ENCODE results near the gene SLC2A4. TPM values are rescaled to one million over a fixed set of nuclear protein-coding genes. Genes with fewer than 3 reads are reported as not detected.
A peak's percentile ranks its signal among the peaks of the same experiment; 100 is the strongest.

The SLC2A4 gene
- total RNA-seq, 1 donor from 2014 or later = not detected

- Mint-ChIP-seq H3K27ac (peak overlapping the region; percentile 88), H3K4me1 (peaks cover 65% of the 10 kb centered on the region), H3K27me3 (no peaks in the 10 kb centered on the region), H3K9me3 (no peaks in the 10 kb centered on the region), H3K36me3 (ENCODE audit: low read depth) (peaks cover 54% of the 10 kb centered on the region), H3K4me3 (peak overlapping the region; percentile 86)
- ATAC-seq (ENCODE audit: low read depth) (no peak), DNase-seq (no peak)
- TF ChIP-seq, protein P1, sequence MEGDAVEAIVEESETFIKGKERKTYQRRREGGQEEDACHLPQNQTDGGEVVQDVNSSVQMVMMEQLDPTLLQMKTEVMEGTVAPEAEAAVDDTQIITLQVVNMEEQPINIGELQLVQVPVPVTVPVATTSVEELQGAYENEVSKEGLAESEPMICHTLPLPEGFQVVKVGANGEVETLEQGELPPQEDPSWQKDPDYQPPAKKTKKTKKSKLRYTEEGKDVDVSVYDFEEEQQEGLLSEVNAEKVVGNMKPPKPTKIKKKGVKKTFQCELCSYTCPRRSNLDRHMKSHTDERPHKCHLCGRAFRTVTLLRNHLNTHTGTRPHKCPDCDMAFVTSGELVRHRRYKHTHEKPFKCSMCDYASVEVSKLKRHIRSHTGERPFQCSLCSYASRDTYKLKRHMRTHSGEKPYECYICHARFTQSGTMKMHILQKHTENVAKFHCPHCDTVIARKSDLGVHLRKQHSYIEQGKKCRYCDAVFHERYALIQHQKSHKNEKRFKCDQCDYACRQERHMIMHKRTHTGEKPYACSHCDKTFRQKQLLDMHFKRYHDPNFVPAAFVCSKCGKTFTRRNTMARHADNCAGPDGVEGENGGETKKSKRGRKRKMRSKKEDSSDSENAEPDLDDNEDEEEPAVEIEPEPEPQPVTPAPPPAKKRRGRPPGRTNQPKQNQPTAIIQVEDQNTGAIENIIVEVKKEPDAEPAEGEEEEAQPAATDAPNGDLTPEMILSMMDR (IDR thresholded peaks at IDR 0.05) = no peak
- POLR2A ChIA-PET = interaction anchor here (0.5 to 15.0 kb wide), 4 partner anchors 14 to 70 kb away, joined by 4 to 245 read pairs (median 70); partner anchors contain the start of genes ACADVL, CTDNEP1, DLG4 and ELP5
- intact Hi-C loops (cut with micrococcal nuclease) = loop anchor here (5.0 kb wide), 1 partner anchor 451 kb away; the partner anchor contains the start of genes TP53 and WRAP53
- CTCF ChIA-PET = no interaction called here
These were observed 45.5 kb upstream of the SLC2A4 start for GRCh38 chr17:7235693-7236665.

DNA sequence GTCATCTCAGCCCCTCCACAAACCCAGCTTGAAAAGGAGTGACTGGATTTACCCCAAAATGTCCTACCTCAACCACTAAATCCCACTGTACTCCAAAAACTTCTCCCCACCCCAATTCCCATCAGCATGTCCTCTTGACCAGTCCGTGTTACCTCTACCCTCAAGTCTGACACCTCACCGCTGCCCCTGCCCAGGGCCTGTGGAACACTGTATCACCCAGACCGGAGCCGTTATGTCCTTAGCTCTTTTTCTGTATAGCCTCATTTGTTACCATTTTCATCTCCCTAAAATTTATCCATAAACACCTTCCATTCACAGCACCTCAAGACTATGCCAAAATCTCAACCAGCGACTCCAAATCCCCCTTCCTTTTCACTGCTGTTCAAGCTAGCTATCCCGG, 44.7 kb upstream of the SLC2A4 start:
- TF ChIP-seq, protein P1 (IDR thresholded peaks at IDR 0.05) = no peak
- Mint-ChIP-seq H3K4me1 (peaks cover 71% of the 10 kb centered on the region), H3K4me3 (peak overlapping the region; percentile 99), H3K36me3 (ENCODE audit: low read depth) (peaks cover 60% of the 10 kb centered on the region), H3K27ac (peak overlapping the region; percentile 90), H3K9me3 (no peaks in the 10 kb centered on the region), H3K27me3 (no peaks in the 10 kb centered on the region)
- DNase-seq (no peak), ATAC-seq (ENCODE audit: low read depth) (no peak)
- CTCF ChIA-PET = no interaction called here
- POLR2A ChIA-PET = interaction anchor here (0.8 to 15.0 kb wide), 5 partner anchors 13 to 936 kb away, joined by 3 to 245 read pairs (median 4); partner anchors contain the start of genes ACADVL, CTDNEP1, DLG4 and ELP5
- intact Hi-C loops (cut with micrococcal nuclease) = loop anchor here (5.0 kb wide), 1 partner anchor 450 kb away; the partner anchor contains the start of genes TP53 and WRAP53

DNA sequence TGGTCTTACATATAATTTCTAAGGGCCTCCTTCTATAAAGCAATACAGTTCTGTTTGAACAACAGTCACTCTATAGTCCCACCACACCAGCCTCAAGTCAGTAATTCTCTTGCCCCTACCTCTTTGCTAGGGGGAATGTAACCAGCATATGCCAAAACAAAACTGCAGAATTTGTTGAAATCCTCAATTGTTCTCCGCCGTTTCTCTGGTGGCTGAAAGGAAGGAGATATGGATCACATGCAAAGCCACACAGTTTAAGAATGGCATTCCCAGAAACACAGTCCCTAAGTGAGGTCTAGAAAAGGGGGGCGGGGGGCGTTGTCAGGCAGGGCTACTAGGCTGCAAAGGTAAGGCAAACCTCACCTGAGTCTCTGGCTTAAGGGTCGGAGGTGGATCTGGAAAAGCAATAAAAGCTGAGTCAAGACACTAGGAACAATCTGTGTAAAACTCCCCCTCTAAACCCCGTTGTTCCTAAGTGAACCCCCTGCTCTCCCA, 44.2 kb upstream of the SLC2A4 start:
- intact Hi-C loops (cut with micrococcal nuclease) = loop anchor here (5.0 kb wide), 1 partner anchor 450 kb away; the partner anchor contains the start of genes TP53 and WRAP53
- ChIA-PET POLR2A (interaction anchor here (0.6 to 15.0 kb wide), 14 partner anchors 13 to 936 kb away, joined by 3 to 245 read pairs (median 6); partner anchors contain the start of genes ACADVL, ACAP1, CTDNEP1 and DLG4), CTCF (no interaction called here)
- TF ChIP-seq, protein P1 (IDR thresholded peaks at IDR 0.05) = no peak
- DNase-seq (no peak), ATAC-seq (ENCODE audit: low read depth) (no peak)
- peaks cover 64% of the 10 kb centered on the region for H3K36me3 Mint-ChIP-seq (ENCODE audit: low read depth)
- H3K27me3 Mint-ChIP-seq = no peaks in the 10 kb centered on the region
- no peaks in the 10 kb centered on the region for H3K9me3 Mint-ChIP-seq
- peaks cover 71% of the 10 kb centered on the region for H3K4me1 Mint-ChIP-seq
- peak overlapping the region; percentile 99 for H3K4me3 Mint-ChIP-seq
- H3K27ac Mint-ChIP-seq = peak overlapping the region; percentile 90

- intact Hi-C loops (cut with micrococcal nuclease) = loop anchor here (2.0 to 5.0 kb wide), 5 partner anchors 33 to 449 kb away; partner anchors contain the start of genes EIF5A, NEURL4, TP53 and WRAP53
- CTCF ChIA-PET = interaction anchor here (1.0 to 1.1 kb wide), 2 partner anchors 17 to 28 kb away, joined by 3 read pairs; no protein-coding TSS in a partner anchor
- peak; percentile 11 for ATAC-seq (ENCODE audit: low read depth)
These were observed 43.6 kb upstream of the SLC2A4 start for GRCh38 chr17:7237761-7238419.

More at GRCh38 chr17:7237761-7238419, 43.6 kb upstream of the SLC2A4 start:
- POLR2A ChIA-PET = interaction anchor here (0.5 to 15.0 kb wide), 21 partner anchors 12 to 935 kb away, joined by 3 to 245 read pairs (median 4); partner anchors contain the start of genes ACADVL, ACAP1, CTDNEP1 and DLG4
- no peaks in the 10 kb centered on the region for H3K9me3 Mint-ChIP-seq
- H3K36me3 Mint-ChIP-seq (ENCODE audit: low read depth) = peaks cover 67% of the 10 kb centered on the region
- peak; percentile 73 for DNase-seq
- TF ChIP-seq, protein P1 (IDR thresholded peaks at IDR 0.05) = no peak
- H3K4me3 Mint-ChIP-seq = peak overlapping the region; percentile 99
- H3K4me1 Mint-ChIP-seq = peaks cover 69% of the 10 kb centered on the region
- H3K27me3 Mint-ChIP-seq = no peaks in the 10 kb centered on the region
- H3K27ac Mint-ChIP-seq = peak overlapping the region; percentile 100

All from activated B cell treated with CpG ODN at 0.5 μM for 24 hours (primary cell).